HEK293 (cell line): ENCODE measurements around the gene TRAF3IP3.

Source experiments
- CTCF ChIA-PET: fragments of 350-600 bp; formaldehyde crosslinking; extraction: SDS; loops from one replicate; lab custom pipeline; 2021; ENCODE audit warnings: antibody characterized with exemption; lab: Yijun Ruan, JAX
- POLR2A ChIA-PET: fragments of 300-600 bp; formaldehyde crosslinking; extraction: SDS; loops from one replicate; lab custom pipeline; 2020; ENCODE audit warnings: antibody characterized with exemption, inconsistent platforms; lab: Yijun Ruan, JAX
- H3K27ac ChIP-seq: fragments of 200-500 bp; sonication (Bioruptor generic); 2 replicates; pipeline ENCODE4 v1.5.1; 2014; ENCODE audit warnings: low read depth, low read length, control low read depth, inconsistent platforms; ENCODE audit errors: extremely low read depth
- H3K36me3 ChIP-seq, 2 experiments: fragments of 200-500 bp in 1 of 2; sonication (Bioruptor generic) in 1 of 2; 1 replicate in 1 of 2; 2 replicates in 1 of 2; pipeline ENCODE4 v1.5.1; 2014 to 2017; ENCODE audit warnings: inconsistent platforms in 2 of 2, low read length in 2 of 2; ENCODE audit not compliant: control insufficient read depth in 2 of 2, insufficient read depth in 1 of 2
- H3K4me1 ChIP-seq: fragments of 200-500 bp; sonication (Bioruptor generic); 2 replicates; pipeline ENCODE4 v1.5.1; 2014; ENCODE audit warnings: mild to moderate bottlenecking, low read length, inconsistent platforms; ENCODE audit not compliant: control insufficient read depth, insufficient read depth
- H3K4me3 ChIP-seq: 2 replicates; pipeline ENCODE4 v1.5.1; 2011; ENCODE audit warnings: low read depth, mild to moderate bottlenecking, control low read depth, low read length, moderate library complexity
- H3K9me3 ChIP-seq: fragments of 200-500 bp; sonication (Bioruptor generic); 2 replicates; pipeline ENCODE4 v1.5.1; 2014; ENCODE audit warnings: low read depth, low read length, inconsistent platforms; ENCODE audit not compliant: control insufficient read depth, insufficient read depth
- GLIS1 ChIP-seq: fragments of 450-650 bp; formaldehyde crosslinking; IDR thresholded peaks from 2 replicates; pipeline ENCODE4 v1.5.1; 2016; ENCODE audit warnings: missing biosample characterization, missing genetic modification characterization
- KLF1 ChIP-seq: fragments of 450-650 bp; formaldehyde crosslinking; IDR thresholded peaks from 2 replicates; pipeline ENCODE4 v1.5.1; 2016; ENCODE audit warnings: missing biosample characterization, missing genetic modification characterization
- SCRT1 ChIP-seq: fragments of 450-650 bp; formaldehyde crosslinking; IDR thresholded peaks from 2 replicates; pipeline ENCODE4 v1.5.1; 2016; ENCODE audit warnings: missing biosample characterization, missing genetic modification characterization, borderline replicate concordance
- ZBTB17 ChIP-seq: fragments of 450-650 bp; formaldehyde crosslinking; IDR thresholded peaks from 2 replicates; pipeline ENCODE4 v1.5.1; 2016; ENCODE audit warnings: missing biosample characterization, missing genetic modification characterization
- ZBTB8A ChIP-seq: fragments of 450-650 bp; formaldehyde crosslinking; IDR thresholded peaks from 2 replicates; pipeline ENCODE4 v1.5.1; 2016; ENCODE audit warnings: missing biosample characterization, missing genetic modification characterization
- ZFHX2 ChIP-seq: fragments of 450-650 bp; formaldehyde crosslinking; conservative IDR thresholded peaks from 2 replicates; pipeline ENCODE4 v1.5.1; 2016; ENCODE audit warnings: missing biosample characterization, missing genetic modification characterization
- ZFP37 ChIP-seq: fragments of 450-650 bp; formaldehyde crosslinking; IDR thresholded peaks from 2 replicates; pipeline ENCODE4 v1.5.1; 2016; ENCODE audit warnings: missing biosample characterization, missing genetic modification characterization
- ZFP69B ChIP-seq: fragments of 450-650 bp; formaldehyde crosslinking; IDR thresholded peaks from 2 replicates; pipeline ENCODE4 v1.5.1; 2016; ENCODE audit warnings: missing biosample characterization, missing genetic modification characterization
- ZNF2 ChIP-seq: fragments of 450-650 bp; formaldehyde crosslinking; IDR thresholded peaks from 2 replicates; pipeline ENCODE4 v1.5.1; 2016; ENCODE audit warnings: missing biosample characterization, missing genetic modification characterization
- ZNF211 ChIP-seq: fragments of 450-650 bp; formaldehyde crosslinking; IDR thresholded peaks from 2 replicates; pipeline ENCODE4 v1.5.1; 2016; ENCODE audit warnings: low read depth, missing biosample characterization, missing genetic modification characterization
- ZNF266 ChIP-seq: fragments of 450-650 bp; formaldehyde crosslinking; IDR thresholded peaks from 2 replicates; pipeline ENCODE4 v1.5.1; 2016; ENCODE audit warnings: missing biosample characterization, missing genetic modification characterization, low read depth
- ZNF404 ChIP-seq: fragments of 450-650 bp; formaldehyde crosslinking; IDR thresholded peaks from 2 replicates; pipeline ENCODE4 v1.5.1; 2017; ENCODE audit warnings: missing biosample characterization, missing genetic modification characterization
- ZNF426 ChIP-seq: fragments of 450-650 bp; formaldehyde crosslinking; IDR thresholded peaks from 2 replicates; pipeline ENCODE4 v1.5.1; 2017; ENCODE audit warnings: missing biosample characterization, missing genetic modification characterization, mild to moderate bottlenecking, inconsistent platforms, moderate library complexity
- ZNF561 ChIP-seq: fragments of 450-650 bp; IDR thresholded peaks from 2 replicates; pipeline ENCODE4 v1.5.1; 2018; ENCODE audit warnings: missing biosample characterization, missing genetic modification characterization, borderline replicate concordance
- ZNF621 ChIP-seq: fragments of 450-650 bp; formaldehyde crosslinking; IDR thresholded peaks from 2 replicates; pipeline ENCODE4 v1.5.1; 2017; ENCODE audit warnings: missing biosample characterization, missing genetic modification characterization
- ZNF654 ChIP-seq: fragments of 450-650 bp; formaldehyde crosslinking; IDR thresholded peaks from 2 replicates; pipeline ENCODE4 v1.5.1; 2016; ENCODE audit warnings: low read depth, missing biosample characterization, missing genetic modification characterization
- TF ChIP-seq, protein P1 (sequence below): fragments of 450-650 bp; formaldehyde crosslinking; IDR thresholded peaks from 2 replicates; pipeline ENCODE4 v1.5.1; 2016; ENCODE audit warnings: missing biosample characterization, missing genetic modification characterization
- TF ChIP-seq, protein P2 (sequence below): fragments of 450-650 bp; formaldehyde crosslinking; IDR thresholded peaks from 2 replicates; pipeline ENCODE4 v1.5.1; 2016; ENCODE audit warnings: missing biosample characterization, missing genetic modification characterization
- TF ChIP-seq, protein P3 (sequence below): fragments of 450-650 bp; formaldehyde crosslinking; IDR thresholded peaks from 2 replicates; pipeline ENCODE4 v1.5.1; 2017; ENCODE audit warnings: missing biosample characterization, missing genetic modification characterization
- TF ChIP-seq, protein P4 (sequence below): fragments of 450-650 bp; formaldehyde crosslinking; IDR thresholded peaks from 2 replicates; pipeline ENCODE4 v1.5.1; 2016; ENCODE audit warnings: missing biosample characterization, missing genetic modification characterization, low read depth
- TF ChIP-seq, protein P5 (sequence below): fragments of 450-650 bp; formaldehyde crosslinking; IDR thresholded peaks from 2 replicates; pipeline ENCODE4 v1.5.1; 2016; ENCODE audit warnings: missing biosample characterization, missing genetic modification characterization
- TF ChIP-seq, protein P6 (sequence below): fragments of 450-650 bp; formaldehyde crosslinking; IDR thresholded peaks from 2 replicates; pipeline ENCODE4 v1.5.1; 2016; ENCODE audit warnings: missing biosample characterization, missing genetic modification characterization

TRAF3IP3 gene

DNA sequence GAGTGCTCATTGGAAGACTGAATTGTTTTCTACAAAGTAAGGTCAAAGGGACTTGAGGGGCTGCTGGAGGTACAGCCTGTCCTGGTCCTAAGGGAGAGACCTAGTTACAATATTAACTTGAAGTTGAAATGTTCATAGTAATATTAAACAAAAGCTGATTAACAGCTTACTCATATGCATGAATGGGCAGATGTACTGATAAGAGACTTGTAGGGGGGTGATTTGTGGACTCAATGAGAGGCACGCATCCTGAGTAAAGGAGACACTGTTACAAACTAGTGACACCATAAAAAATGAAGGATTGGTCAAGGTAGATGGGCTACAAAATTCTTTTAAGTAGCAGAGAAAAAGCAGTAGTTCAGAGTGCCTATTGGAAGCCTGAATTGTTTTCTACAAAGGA is 48.5 kb upstream of the TRAF3IP3 start:
- ChIA-PET POLR2A (no interaction called here), CTCF (interaction anchor here (0.6 to 1.7 kb wide), 6 partner anchors 20 to 1410 kb away, joined by 3 to 5 read pairs (median 3); no protein-coding TSS in a partner anchor)
- TF ChIP-seq ZNF211 (tag by site-specific recombination) (no peak), ZBTB17 (tag by site-specific recombination) (no peak), SCRT1 (tag by site-specific recombination) (no peak), KLF1 (tag by site-specific recombination) (no peak), ZFP69B (no peak), ZNF404 (no peak), ZFP37 (tag by site-specific recombination) (no peak)
- TF ChIP-seq, protein P1, sequence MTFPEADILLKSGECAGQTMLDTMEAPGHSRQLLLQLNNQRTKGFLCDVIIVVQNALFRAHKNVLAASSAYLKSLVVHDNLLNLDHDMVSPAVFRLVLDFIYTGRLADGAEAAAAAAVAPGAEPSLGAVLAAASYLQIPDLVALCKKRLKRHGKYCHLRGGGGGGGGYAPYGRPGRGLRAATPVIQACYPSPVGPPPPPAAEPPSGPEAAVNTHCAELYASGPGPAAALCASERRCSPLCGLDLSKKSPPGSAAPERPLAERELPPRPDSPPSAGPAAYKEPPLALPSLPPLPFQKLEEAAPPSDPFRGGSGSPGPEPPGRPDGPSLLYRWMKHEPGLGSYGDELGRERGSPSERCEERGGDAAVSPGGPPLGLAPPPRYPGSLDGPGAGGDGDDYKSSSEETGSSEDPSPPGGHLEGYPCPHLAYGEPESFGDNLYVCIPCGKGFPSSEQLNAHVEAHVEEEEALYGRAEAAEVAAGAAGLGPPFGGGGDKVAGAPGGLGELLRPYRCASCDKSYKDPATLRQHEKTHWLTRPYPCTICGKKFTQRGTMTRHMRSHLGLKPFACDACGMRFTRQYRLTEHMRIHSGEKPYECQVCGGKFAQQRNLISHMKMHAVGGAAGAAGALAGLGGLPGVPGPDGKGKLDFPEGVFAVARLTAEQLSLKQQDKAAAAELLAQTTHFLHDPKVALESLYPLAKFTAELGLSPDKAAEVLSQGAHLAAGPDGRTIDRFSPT: no peak
- H3K27ac ChIP-seq: no peak overlapping the region
- no peak overlapping the region for H3K4me3 ChIP-seq
- no peaks in the 10 kb centered on the region for H3K4me1 ChIP-seq
- H3K9me3 ChIP-seq: no peaks in the 10 kb centered on the region
- H3K36me3 ChIP-seq: no peaks in the 10 kb centered on the region

DNA sequence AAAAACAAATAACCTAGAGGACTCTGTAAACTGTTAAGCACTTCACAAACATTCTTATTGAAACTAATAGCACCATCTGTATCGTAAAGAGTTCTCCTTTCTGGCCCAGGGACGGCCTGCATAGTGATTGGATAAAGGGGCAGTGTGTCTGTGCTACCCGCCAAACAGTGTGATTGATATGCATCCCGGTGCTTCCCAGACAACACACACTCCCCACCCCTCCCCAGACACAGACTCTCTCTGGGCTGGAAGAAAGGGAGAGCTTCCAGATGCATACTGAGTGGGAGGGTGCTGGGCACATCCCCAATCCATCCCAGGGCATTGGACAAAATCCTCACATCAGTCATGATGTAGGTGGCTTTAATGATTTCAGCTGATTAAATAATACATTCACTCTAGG is 47.6 kb upstream of the TRAF3IP3 start:
- Histone ChIP-seq H3K36me3 (no peaks in the 10 kb centered on the region), H3K4me1 (no peaks in the 10 kb centered on the region), H3K27ac (no peak overlapping the region), H3K9me3 (no peaks in the 10 kb centered on the region), H3K4me3 (no peak overlapping the region)
- CTCF ChIA-PET: interaction anchor here (0.7 to 1.7 kb wide), 3 partner anchors 12 to 40 kb away, joined by 3 to 5 read pairs (median 3); no protein-coding TSS in a partner anchor
- TF ChIP-seq, protein P2, sequence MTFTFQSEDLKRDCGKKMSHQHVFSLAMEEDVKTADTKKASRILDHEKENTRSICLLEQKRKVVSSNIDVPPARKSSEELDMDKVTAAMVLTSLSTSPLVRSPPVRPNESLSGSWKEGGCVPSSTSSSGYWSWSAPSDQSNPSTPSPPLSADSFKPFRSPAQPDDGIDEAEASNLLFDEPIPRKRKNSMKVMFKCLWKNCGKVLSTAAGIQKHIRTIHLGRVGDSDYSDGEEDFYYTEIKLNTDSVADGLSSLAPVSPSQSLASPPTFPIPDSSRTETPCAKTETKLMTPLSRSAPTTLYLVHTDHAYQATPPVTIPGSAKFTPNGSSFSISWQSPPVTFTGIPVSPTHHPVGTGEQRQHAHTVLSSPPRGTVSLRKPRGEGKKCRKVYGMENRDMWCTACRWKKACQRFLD (tag by site-specific recombination): no peak
- no peak for TF ChIP-seq ZNF426 (tag by site-specific recombination)
- TF ChIP-seq, protein P3, sequence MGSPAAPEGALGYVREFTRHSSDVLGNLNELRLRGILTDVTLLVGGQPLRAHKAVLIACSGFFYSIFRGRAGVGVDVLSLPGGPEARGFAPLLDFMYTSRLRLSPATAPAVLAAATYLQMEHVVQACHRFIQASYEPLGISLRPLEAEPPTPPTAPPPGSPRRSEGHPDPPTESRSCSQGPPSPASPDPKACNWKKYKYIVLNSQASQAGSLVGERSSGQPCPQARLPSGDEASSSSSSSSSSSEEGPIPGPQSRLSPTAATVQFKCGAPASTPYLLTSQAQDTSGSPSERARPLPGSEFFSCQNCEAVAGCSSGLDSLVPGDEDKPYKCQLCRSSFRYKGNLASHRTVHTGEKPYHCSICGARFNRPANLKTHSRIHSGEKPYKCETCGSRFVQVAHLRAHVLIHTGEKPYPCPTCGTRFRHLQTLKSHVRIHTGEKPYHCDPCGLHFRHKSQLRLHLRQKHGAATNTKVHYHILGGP (tag by site-specific recombination): no peak
- TF ChIP-seq, protein P4, sequence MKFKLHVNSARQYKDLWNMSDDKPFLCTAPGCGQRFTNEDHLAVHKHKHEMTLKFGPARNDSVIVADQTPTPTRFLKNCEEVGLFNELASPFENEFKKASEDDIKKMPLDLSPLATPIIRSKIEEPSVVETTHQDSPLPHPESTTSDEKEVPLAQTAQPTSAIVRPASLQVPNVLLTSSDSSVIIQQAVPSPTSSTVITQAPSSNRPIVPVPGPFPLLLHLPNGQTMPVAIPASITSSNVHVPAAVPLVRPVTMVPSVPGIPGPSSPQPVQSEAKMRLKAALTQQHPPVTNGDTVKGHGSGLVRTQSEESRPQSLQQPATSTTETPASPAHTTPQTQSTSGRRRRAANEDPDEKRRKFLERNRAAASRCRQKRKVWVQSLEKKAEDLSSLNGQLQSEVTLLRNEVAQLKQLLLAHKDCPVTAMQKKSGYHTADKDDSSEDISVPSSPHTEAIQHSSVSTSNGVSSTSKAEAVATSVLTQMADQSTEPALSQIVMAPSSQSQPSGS (tag by site-specific recombination): no peak
- no peak for TF ChIP-seq GLIS1 (tag by site-specific recombination)
- no peak for TF ChIP-seq ZFHX2 (tag by site-specific recombination)
- no peak for TF ChIP-seq ZNF2 (tag by site-specific recombination)
- TF ChIP-seq, protein P5, sequence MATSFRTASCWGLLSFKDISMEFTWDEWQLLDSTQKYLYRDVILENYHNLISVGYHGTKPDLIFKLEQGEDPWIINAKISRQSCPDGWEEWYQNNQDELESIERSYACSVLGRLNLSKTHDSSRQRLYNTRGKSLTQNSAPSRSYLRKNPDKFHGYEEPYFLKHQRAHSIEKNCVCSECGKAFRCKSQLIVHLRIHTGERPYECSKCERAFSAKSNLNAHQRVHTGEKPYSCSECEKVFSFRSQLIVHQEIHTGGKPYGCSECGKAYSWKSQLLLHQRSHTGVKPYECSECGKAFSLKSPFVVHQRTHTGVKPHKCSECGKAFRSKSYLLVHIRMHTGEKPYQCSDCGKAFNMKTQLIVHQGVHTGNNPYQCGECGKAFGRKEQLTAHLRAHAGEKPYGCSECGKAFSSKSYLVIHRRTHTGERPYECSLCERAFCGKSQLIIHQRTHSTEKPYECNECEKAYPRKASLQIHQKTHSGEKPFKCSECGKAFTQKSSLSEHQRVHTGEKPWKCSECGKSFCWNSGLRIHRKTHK (tag by site-specific recombination): no peak
- TF ChIP-seq ZNF266 (tag by site-specific recombination): no peak
- no peak for TF ChIP-seq ZNF561
- TF ChIP-seq, protein P6, sequence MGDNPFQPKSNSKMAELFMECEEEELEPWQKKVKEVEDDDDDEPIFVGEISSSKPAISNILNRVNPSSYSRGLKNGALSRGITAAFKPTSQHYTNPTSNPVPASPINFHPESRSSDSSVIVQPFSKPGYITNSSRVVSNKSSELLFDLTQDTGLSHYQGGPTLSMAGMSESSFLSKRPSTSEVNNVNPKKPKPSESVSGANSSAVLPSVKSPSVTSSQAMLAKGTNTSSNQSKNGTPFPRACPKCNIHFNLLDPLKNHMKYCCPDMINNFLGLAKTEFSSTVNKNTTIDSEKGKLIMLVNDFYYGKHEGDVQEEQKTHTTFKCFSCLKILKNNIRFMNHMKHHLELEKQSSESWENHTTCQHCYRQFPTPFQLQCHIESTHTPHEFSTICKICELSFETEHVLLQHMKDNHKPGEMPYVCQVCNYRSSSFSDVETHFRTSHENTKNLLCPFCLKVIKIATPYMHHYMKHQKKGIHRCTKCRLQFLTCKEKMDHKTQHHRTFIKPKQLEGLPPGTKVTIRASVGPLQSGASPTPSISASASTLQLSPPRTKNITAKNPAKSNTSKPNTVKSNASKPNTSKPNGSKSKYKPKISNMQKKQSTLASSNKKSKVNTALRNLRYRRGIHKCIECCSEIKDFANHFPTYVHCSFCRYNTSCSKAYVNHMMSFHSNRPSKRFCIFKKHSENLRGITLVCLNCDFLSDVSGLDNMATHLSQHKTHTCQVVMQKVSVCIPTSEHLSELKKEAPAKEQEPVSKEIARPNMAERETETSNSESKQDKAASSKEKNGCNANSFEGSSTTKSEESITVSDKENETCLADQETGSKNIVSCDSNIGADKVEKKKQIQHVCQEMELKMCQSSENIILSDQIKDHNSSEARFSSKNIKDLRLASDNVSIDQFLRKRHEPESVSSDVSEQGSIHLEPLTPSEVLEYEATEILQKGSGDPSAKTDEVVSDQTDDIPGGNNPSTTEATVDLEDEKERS: no peak
- TF ChIP-seq ZNF654 (tag by site-specific recombination): no peak
- no peak for TF ChIP-seq ZBTB8A (tag by site-specific recombination)
- TF ChIP-seq ZNF621 (tag by site-specific recombination): no peak
- POLR2A ChIA-PET: no interaction called here
